ENCODE measurements around the gene ANK3. TPM values are rescaled to one million over a fixed set of nuclear protein-coding genes. Genes with fewer than 3 reads are reported as not detected.
A peak's percentile ranks its signal among the peaks of the same experiment; 100 is the strongest.

The ANK3 gene
- total and polyA plus RNA-seq, 7 donors: 10.8 to 86.7 (median 42.5) TPM

- peaks cover 0 to 5% (median 2%) of the 10 kb centered on the region in 4 donors for H3K4me1 ChIP-seq
- TF ChIP-seq POLR2AphosphoS5 (IDR thresholded peaks at IDR 0.05) (no peak), EP300 (IDR thresholded peaks at IDR 0.05) (no peak), CTCF (IDR thresholded peaks at IDR 0.05) (no peak), POLR2A (IDR thresholded peaks at IDR 0.05) (no peak)
- DNase-seq: no peak
- no peaks in the 10 kb centered on the region for H3K9me3 ChIP-seq
- no peak overlapping the region for H3K4me3 ChIP-seq
- H3K36me3 ChIP-seq: no peaks in the 10 kb centered on the region
- 92 to 93% methylated on average over 3 of the region's 3 CpGs for WGBS, 2 donors
- no peaks in the 10 kb centered on the region for H3K27me3 ChIP-seq
- no peak overlapping the region for H3K27ac ChIP-seq
- intact Hi-C loops (cut with DNase I): loop anchor here (5.0 kb wide), 1 partner anchor 227 kb away; no protein-coding TSS in a partner anchor
These were observed 183.9 kb downstream of the ANK3 start for GRCh38 chr10:60205741-60206140.

- 80 to 83% methylated on average over 1 of the region's 1 CpG for WGBS, 2 donors
- peaks cover 0 to 5% (median 2%) of the 10 kb centered on the region in 4 donors for H3K4me1 ChIP-seq
- DNase-seq: no peak
- no peak for TF ChIP-seq POLR2AphosphoS5 (IDR thresholded peaks at IDR 0.05)
- TF ChIP-seq CTCF (IDR thresholded peaks at IDR 0.05): peak in 2 of 4 experiments; percentile 23 to 50
- TF ChIP-seq POLR2A (IDR thresholded peaks at IDR 0.05): no peak
- no peak for TF ChIP-seq EP300 (IDR thresholded peaks at IDR 0.05)
- no peak overlapping the region for H3K4me3 ChIP-seq
- no peaks in the 10 kb centered on the region for H3K9me3 ChIP-seq
- no peak overlapping the region for H3K27ac ChIP-seq
- H3K27me3 ChIP-seq: no peaks in the 10 kb centered on the region
- intact Hi-C loops (cut with DNase I): no loop called here
- no peaks in the 10 kb centered on the region for H3K36me3 ChIP-seq
These were observed 185.6 kb downstream of the ANK3 start for GRCh38 chr10:60203993-60204618.

- Histone ChIP-seq H3K27ac (no peak overlapping the region), H3K9me3 (no peaks in the 10 kb centered on the region), H3K36me3 (no peaks in the 10 kb centered on the region), H3K27me3 (no peaks in the 10 kb centered on the region), H3K4me1 (no peaks in the 10 kb centered on the region), H3K4me3 (no peak overlapping the region)
- WGBS, 2 donors: 94 to 96% methylated on average over 1 of the region's 1 CpG
- intact Hi-C loops (cut with DNase I): no loop called here
- TF ChIP-seq POLR2AphosphoS5 (IDR thresholded peaks at IDR 0.05): no peak
- TF ChIP-seq CTCF (IDR thresholded peaks at IDR 0.05): no peak
- TF ChIP-seq POLR2A (IDR thresholded peaks at IDR 0.05): no peak
- no peak for TF ChIP-seq EP300 (IDR thresholded peaks at IDR 0.05)
- no peak for DNase-seq
These were observed 189.0 kb downstream of the ANK3 start for GRCh38 chr10:60200682-60201053.

GRCh38 chr10:60200012-60200681 lies 189.5 kb downstream of the ANK3 start:
- no peaks in the 10 kb centered on the region for H3K27me3 ChIP-seq
- H3K9me3 ChIP-seq: no peaks in the 10 kb centered on the region
- no peaks in the 10 kb centered on the region for H3K36me3 ChIP-seq
- intact Hi-C loops (cut with DNase I): no loop called here
- WGBS, 2 donors: 96% methylated on average over 8 of the region's 8 CpGs
- no peak for TF ChIP-seq POLR2A (IDR thresholded peaks at IDR 0.05)
- TF ChIP-seq POLR2AphosphoS5 (IDR thresholded peaks at IDR 0.05): no peak
- TF ChIP-seq CTCF (IDR thresholded peaks at IDR 0.05): no peak
- TF ChIP-seq EP300 (IDR thresholded peaks at IDR 0.05): no peak
- no peaks in the 10 kb centered on the region for H3K4me1 ChIP-seq
- no peak for DNase-seq
- H3K27ac ChIP-seq: no peak overlapping the region
- H3K4me3 ChIP-seq: no peak overlapping the region

Data from sigmoid colon (tissue), 7 donors.